Measurements from ENCODE around the gene OSM. TPM values are rescaled to one million over a fixed set of nuclear protein-coding genes. Genes with fewer than 3 reads are reported as not detected.
A peak's percentile ranks its signal among the peaks of the same experiment; 100 is the strongest.

The OSM gene
- total and polyA plus RNA-seq, 9 donors = 0.09 to 1.5 (median 0.33) TPM; not detected in 1

DNA sequence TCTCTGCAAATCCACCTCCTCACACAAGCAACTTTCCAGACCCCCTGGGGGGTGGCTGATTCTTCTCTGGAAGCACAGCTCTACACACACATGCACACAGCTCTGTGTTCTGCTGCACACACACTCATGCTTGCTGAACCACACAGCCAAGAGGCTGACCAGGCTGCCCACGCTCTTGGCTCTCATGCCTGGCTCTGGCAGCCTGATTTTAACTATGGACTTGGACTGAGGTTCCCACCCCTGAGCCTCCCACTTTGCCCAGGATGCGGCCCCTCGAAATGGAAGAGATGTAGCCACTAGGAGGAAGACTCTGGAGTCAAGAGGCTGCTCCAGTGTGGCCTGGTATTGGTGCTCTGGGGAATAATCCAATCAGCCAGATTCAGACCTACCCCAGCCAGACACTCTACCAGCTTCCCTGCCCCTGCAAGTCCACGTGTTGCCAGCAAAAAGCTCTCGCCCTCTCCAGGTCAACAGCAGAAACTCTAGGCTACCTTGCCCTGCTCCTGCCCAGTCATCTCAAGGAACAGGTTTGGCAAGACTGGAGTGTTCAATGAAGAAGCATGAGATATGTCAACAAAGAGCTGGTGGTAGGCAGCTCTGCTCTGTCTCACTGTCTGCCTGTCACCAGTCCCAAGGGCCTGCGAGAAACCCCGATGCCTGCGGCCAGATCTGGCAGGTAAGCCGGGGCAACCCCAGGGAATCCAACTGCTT lies 31.5 kb upstream of the OSM start:
- Histone ChIP-seq H3K27me3 (ENCODE audit: control insufficient read depth, insufficient read depth, low read length) (no peaks in the 10 kb centered on the region), H3K4me1 (ENCODE audit: control insufficient read depth, insufficient read depth, low read length) (peaks cover 12% of the 10 kb centered on the region), H3K36me3 (ENCODE audit: control insufficient read depth, insufficient read depth, low read length) (peaks cover 70% of the 10 kb centered on the region), H3K4me3 (ENCODE audit: low read length) (no peak overlapping the region), H3K9me3 (replicated peaks; ENCODE audit: control insufficient read depth, low read depth, low read length) (no peaks in the 10 kb centered on the region), H3K27ac (ENCODE audit: low read length) (no peak overlapping the region)
- WGBS (ENCODE audit: insufficient coverage) = 92% methylated on average over 2 of the region's 9 CpGs
- no peak for DNase-seq

DNA sequence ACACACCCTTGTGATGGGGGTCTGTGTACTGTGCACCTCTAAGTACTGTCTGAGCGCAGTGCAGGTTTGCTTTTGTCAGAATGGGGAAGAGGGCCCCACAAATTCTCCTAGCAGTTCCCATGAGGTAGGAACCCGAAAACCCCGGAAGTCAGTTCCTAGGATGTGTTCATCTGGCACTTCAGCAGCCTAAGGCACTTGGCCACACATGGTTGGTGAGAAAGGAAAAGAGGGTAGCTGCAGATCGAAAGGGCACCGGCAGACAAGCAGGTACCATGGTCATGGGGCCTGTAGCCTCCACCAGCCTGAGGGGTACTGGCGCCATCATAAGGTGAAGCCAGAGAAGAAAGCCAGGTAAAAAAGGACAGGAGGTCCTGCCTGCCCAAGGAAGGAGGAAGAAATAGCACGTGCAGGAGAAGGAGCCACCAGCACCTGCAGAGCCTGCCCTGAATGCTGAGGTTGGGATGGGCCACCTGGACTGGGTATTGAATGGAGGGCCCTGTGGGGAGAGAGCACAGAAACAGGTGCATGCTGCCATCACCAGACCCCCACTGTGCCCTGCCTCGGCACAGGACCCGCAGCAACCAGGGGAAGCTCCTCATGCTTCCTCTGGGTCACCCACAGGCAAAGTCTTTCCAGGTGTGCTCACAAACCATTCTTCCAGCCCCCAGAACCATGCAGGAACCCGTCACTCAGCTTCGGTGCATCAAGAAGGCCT lies 30.8 kb upstream of the OSM start:
- no peaks in the 10 kb centered on the region for H3K9me3 ChIP-seq (replicated peaks; ENCODE audit: control insufficient read depth, low read depth, low read length)
- H3K36me3 ChIP-seq (ENCODE audit: control insufficient read depth, insufficient read depth, low read length) = peaks cover 76% of the 10 kb centered on the region
- H3K4me3 ChIP-seq (ENCODE audit: low read length) = no peak overlapping the region
- 75% methylated on average over 11 of the region's 11 CpGs for WGBS (ENCODE audit: insufficient coverage)
- H3K27ac ChIP-seq (ENCODE audit: low read length) = no peak overlapping the region
- no peak for DNase-seq
- peaks cover 11% of the 10 kb centered on the region for H3K4me1 ChIP-seq (ENCODE audit: control insufficient read depth, insufficient read depth, low read length)
- H3K27me3 ChIP-seq (ENCODE audit: control insufficient read depth, insufficient read depth, low read length) = no peaks in the 10 kb centered on the region

DNA sequence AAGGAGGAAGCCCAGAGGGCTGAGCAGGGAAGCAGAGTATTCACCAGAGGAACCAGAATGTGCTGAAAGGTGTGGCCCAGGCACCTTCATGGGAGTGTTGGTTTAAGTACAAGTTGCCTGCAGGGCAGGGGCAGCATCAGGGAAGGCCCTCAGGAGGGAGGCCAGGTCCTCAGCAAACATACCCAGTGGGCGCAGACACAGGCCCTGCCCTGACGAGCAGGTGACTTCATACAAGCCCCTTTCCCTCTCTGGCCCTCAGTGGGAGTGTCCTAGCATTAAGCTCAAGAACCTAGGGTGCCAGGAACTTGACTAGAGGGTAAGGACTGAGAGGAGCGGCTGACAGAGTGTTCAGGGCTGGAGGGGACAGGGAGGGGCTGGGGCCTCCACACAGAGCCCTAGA lies 30.2 kb upstream of the OSM start:
- Histone ChIP-seq H3K27me3 (ENCODE audit: control insufficient read depth, insufficient read depth, low read length) (no peaks in the 10 kb centered on the region), H3K27ac (ENCODE audit: low read length) (no peak overlapping the region), H3K4me1 (ENCODE audit: control insufficient read depth, insufficient read depth, low read length) (peaks cover 8% of the 10 kb centered on the region), H3K36me3 (ENCODE audit: control insufficient read depth, insufficient read depth, low read length) (peaks cover 78% of the 10 kb centered on the region), H3K9me3 (replicated peaks; ENCODE audit: control insufficient read depth, low read depth, low read length) (no peaks in the 10 kb centered on the region), H3K4me3 (ENCODE audit: low read length) (no peak overlapping the region)
- WGBS (ENCODE audit: insufficient coverage) = 82% methylated on average over 3 of the region's 3 CpGs
- DNase-seq = no peak

DNA sequence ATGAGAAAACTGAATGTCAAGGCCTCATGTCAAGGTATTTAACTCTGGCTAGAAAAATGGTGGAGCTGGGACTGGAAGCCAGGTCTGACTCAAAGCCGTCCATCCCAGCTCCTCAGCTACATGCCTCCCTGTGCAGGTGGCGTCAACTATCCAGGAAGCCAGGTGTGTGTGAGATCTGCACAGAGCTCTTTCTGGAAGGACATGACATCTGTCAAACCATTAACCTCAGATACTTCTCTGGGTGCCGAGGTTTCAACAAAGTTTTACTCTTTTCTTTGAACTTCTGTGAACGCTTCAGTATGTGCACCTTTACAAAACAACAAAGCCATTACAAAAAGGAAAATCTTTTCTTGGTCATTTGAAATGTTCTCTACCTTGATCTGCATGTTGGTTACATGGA lies 29.7 kb upstream of the OSM start:
- Histone ChIP-seq H3K9me3 (replicated peaks; ENCODE audit: control insufficient read depth, low read depth, low read length) (no peaks in the 10 kb centered on the region), H3K4me3 (ENCODE audit: low read length) (no peak overlapping the region), H3K27ac (ENCODE audit: low read length) (no peak overlapping the region), H3K36me3 (ENCODE audit: control insufficient read depth, insufficient read depth, low read length) (peaks cover 82% of the 10 kb centered on the region), H3K4me1 (ENCODE audit: control insufficient read depth, insufficient read depth, low read length) (peaks cover 7% of the 10 kb centered on the region), H3K27me3 (ENCODE audit: control insufficient read depth, insufficient read depth, low read length) (no peaks in the 10 kb centered on the region)
- DNase-seq = no peak
- 100% methylated on average over 1 of the region's 4 CpGs for WGBS (ENCODE audit: insufficient coverage)

GRCh38 chr22:30295576-30295975 lies 28.9 kb upstream of the OSM start:
- H3K36me3 ChIP-seq (ENCODE audit: control insufficient read depth, insufficient read depth, low read length) = peaks cover 77% of the 10 kb centered on the region
- H3K27me3 ChIP-seq (ENCODE audit: control insufficient read depth, insufficient read depth, low read length) = no peaks in the 10 kb centered on the region
- 54% methylated on average over 6 of the region's 7 CpGs for WGBS (ENCODE audit: insufficient coverage)
- peaks cover 14% of the 10 kb centered on the region for H3K4me1 ChIP-seq (ENCODE audit: control insufficient read depth, insufficient read depth, low read length)
- H3K27ac ChIP-seq (ENCODE audit: low read length) = no peak overlapping the region
- DNase-seq = no peak
- H3K9me3 ChIP-seq (replicated peaks; ENCODE audit: control insufficient read depth, low read depth, low read length) = no peaks in the 10 kb centered on the region
- H3K4me3 ChIP-seq (ENCODE audit: low read length) = no peak overlapping the region

DNA sequence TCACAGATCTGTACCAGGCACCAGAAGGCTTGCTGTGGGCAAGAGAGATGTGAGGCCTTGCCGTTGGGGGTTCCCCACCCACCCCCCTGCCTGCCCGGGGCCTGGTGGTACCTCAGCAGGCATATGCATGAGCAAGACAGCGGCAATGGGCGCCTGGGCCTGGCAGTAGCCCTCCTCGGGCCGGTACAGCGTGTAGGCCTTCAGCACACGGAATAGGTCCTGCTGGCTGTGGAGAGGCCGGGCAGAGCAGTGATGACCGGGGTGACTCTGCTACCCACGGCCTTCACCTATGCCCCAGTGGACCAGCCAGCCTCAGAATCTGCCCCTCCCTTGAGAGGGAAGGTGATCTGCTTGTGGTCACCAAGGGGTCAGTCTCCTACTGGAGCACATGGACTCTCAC lies 28.2 kb upstream of the OSM start:
- Histone ChIP-seq H3K9me3 (replicated peaks; ENCODE audit: control insufficient read depth, low read depth, low read length) (no peaks in the 10 kb centered on the region), H3K27me3 (ENCODE audit: control insufficient read depth, insufficient read depth, low read length) (no peaks in the 10 kb centered on the region), H3K27ac (ENCODE audit: low read length) (no peak overlapping the region), H3K4me1 (ENCODE audit: control insufficient read depth, insufficient read depth, low read length) (peaks cover 22% of the 10 kb centered on the region), H3K36me3 (ENCODE audit: control insufficient read depth, insufficient read depth, low read length) (peaks cover 74% of the 10 kb centered on the region), H3K4me3 (ENCODE audit: low read length) (no peak overlapping the region)
- DNase-seq = no peak
- 96% methylated on average over 8 of the region's 11 CpGs for WGBS (ENCODE audit: insufficient coverage)

GRCh38 chr22:30294066-30294465 lies 27.4 kb upstream of the OSM start:
- DNase-seq = no peak
- WGBS (ENCODE audit: insufficient coverage) = 82% methylated on average over 8 of the region's 9 CpGs
- peaks cover 70% of the 10 kb centered on the region for H3K36me3 ChIP-seq (ENCODE audit: control insufficient read depth, insufficient read depth, low read length)
- peaks cover 23% of the 10 kb centered on the region for H3K4me1 ChIP-seq (ENCODE audit: control insufficient read depth, insufficient read depth, low read length)
- H3K9me3 ChIP-seq (replicated peaks; ENCODE audit: control insufficient read depth, low read depth, low read length) = no peaks in the 10 kb centered on the region
- H3K27ac ChIP-seq (ENCODE audit: low read length) = no peak overlapping the region
- H3K4me3 ChIP-seq (ENCODE audit: low read length) = no peak overlapping the region
- H3K27me3 ChIP-seq (ENCODE audit: control insufficient read depth, insufficient read depth, low read length) = no peaks in the 10 kb centered on the region

GRCh38 chr22:30293026-30293425 lies 26.4 kb upstream of the OSM start:
- Histone ChIP-seq H3K4me3 (ENCODE audit: low read length) (no peak overlapping the region), H3K4me1 (ENCODE audit: control insufficient read depth, insufficient read depth, low read length) (peaks cover 34% of the 10 kb centered on the region), H3K36me3 (ENCODE audit: control insufficient read depth, insufficient read depth, low read length) (peaks cover 60% of the 10 kb centered on the region), H3K27ac (ENCODE audit: low read length) (no peak overlapping the region), H3K9me3 (replicated peaks; ENCODE audit: control insufficient read depth, low read depth, low read length) (no peaks in the 10 kb centered on the region), H3K27me3 (ENCODE audit: control insufficient read depth, insufficient read depth, low read length) (no peaks in the 10 kb centered on the region)
- DNase-seq = no peak
- WGBS (ENCODE audit: insufficient coverage) = 81% methylated on average over 6 of the region's 7 CpGs

DNA sequence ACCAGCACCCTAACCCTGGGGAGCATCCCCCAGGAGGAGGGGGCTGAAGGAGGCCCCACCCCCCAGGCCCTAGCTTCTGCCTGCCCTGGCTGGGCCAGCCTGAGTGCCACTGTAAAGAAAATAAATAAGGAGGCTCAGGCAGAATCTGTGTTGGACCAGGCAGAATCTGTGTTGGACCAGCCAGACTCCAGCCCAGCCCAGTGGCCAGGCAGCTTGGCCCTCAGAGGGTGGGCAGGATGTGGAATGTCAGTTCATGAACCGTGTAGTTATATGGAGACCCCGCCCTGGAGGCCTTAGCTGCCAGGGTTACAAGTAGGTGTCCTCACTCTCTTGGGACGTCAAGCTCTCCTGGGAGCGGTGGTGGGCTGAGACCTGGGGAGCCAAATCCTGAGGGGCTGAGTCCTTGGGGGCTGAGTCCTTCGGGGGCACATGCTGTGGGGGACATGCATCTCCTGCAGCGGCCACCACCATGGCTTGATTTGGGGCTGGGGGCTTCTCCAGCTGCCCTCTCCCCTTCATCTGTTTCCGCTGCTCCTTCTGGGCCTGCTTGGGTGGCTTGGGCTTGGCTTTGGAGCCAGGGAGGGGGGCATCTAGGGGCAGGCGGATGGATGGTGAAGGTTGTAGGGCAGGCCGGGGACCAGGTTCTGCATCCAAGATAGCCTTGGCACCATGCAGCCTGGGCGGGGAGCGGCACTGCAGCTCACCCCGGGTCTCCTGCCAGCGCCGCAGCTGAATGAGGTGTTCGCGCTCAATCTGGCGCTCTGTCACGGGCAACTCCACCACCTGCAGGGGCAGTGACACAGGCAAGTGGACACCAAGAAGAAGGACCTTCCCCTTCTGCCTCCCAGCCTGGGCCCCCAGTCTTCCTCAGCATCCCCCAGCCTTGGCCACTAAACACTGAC lies 25.7 kb upstream of the OSM start:
- no peak for DNase-seq
- Histone ChIP-seq H3K27me3 (ENCODE audit: control insufficient read depth, insufficient read depth, low read length) (no peaks in the 10 kb centered on the region), H3K4me3 (ENCODE audit: low read length) (no peak overlapping the region), H3K36me3 (ENCODE audit: control insufficient read depth, insufficient read depth, low read length) (peaks cover 53% of the 10 kb centered on the region), H3K4me1 (ENCODE audit: control insufficient read depth, insufficient read depth, low read length) (peaks cover 37% of the 10 kb centered on the region), H3K27ac (ENCODE audit: low read length) (peak overlapping the region; percentile 92), H3K9me3 (replicated peaks; ENCODE audit: control insufficient read depth, low read depth, low read length) (no peaks in the 10 kb centered on the region)
- WGBS (ENCODE audit: insufficient coverage) = 83% methylated on average over 15 of the region's 18 CpGs
